GM13976 (cell line): ENCODE data around the gene CKMT2.
A peak's percentile ranks its signal among the peaks of the same experiment; 100 is the strongest.
"Not testable (repeated sequence)": the region's sequence is repeated elsewhere in the genome, so short reads cannot be mapped to it uniquely, and the experiment has no call there.

Source experiments
- DNase-seq: peaks from one replicate; pipeline ENCODE4 v3.0.0; 2012; ENCODE audit warnings: low spot score
- CTCF ChIP-seq: IDR thresholded peaks from 2 replicates; pipeline ENCODE4 v1.5.1; 2012; ENCODE audit warnings: borderline replicate concordance, mild to moderate bottlenecking; ENCODE audit not compliant: insufficient read depth; ENCODE audit errors: extremely low read depth, missing control alignments, control extremely low read depth
- in situ Hi-C: fragments of 300-500 bp; cut with MboI; formaldehyde crosslinking; loops from one replicate; pipeline ENCODE4 v1.12.0; 2022; ENCODE audit warnings: low sequenced_read_pairs, mixed read lengths, inconsistent platforms; ENCODE audit not compliant: unreplicated experiment

Gene CKMT2

DNA sequence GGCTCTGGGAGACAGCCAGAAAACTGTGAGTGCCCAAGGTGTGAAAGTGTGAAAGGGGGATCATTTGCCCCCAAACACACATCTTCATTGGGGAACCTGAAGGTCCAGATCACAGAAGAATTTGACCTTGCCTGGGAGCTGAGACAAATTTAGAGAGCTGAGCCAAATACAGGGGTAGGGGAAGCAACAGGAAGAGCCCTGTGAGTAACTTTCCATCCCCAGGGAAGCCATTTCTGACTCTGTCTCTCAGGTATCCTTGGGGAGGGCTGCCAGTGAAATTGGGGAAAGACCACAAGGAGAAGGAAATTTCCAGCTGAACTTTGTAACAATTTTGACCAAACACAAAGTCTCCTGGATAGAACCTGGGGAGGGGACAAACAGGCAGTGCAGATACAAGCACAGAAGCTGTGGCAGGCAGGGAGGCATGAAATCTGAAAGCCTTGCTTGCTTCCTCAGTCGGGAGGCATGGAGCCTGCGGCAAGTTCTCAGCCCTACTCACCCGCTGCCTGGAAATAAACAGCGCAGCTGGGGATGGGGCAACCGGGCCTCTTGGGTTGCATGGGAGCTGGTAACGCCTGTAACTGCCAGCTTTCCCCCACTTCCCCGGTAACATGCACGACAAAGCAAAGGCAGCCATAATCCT lies 36.8 kb downstream of the CKMT2 start:
- in situ Hi-C loops: no loop called here
- DNase-seq: no peak
- TF ChIP-seq CTCF: no peak

- DNase-seq, in situ Hi-C loops: not testable (repeated sequence)
These were observed 37.4 kb downstream of the CKMT2 start for GRCh38 chr5:81270394-81271027.

- TF ChIP-seq CTCF: no peak
- in situ Hi-C loops: no loop called here
- no peak for DNase-seq
These were observed 50.9 kb downstream of the CKMT2 start for GRCh38 chr5:81283976-81284375.

DNA sequence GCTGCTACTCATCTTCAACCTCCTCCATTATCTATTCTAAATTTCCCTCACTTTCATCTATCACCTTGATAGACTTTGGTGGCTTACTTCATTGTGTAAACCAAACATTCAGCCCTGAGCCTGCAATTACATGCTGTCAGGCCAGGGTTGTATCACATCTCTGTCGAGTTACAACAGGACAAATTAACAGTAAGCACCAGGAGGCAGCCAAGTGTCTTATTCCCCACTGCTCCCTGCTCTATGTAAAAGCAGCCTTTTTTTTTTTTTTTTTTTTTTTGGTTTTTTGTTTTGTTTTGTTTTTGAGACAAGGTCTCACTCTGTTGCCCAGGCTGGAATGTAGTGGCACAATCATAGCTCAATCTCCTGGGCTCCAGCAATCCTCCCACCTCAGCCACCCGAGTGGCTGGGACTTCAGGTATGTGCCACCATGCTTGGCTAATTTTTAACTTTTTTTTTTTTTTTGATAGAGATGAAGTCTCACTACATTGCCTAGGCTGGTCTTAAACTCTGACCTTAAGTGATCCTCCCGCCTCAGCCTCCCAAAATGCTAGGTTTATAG lies 53.0 kb downstream of the CKMT2 start:
- DNase-seq: no peak
- in situ Hi-C loops: no loop called here
- no peak for TF ChIP-seq CTCF

DNA sequence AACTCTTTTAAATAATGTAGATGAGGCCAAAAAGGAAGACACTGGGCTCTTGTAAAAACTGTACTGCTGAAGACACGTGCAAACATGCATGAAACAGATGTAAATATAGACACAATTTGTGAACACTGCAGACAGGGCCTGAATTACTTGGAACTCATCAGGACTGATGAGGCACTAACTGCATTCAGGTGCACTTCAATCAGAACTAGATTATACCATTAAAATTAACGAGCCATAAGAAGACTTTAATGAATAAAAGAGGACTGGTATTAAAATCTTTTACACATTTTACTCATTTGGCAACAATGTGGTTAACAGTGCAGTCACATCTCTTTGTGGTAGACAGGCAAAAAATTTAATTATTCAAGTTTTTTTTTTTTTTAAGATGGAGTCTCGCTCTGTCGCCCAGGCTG lies 54.9 kb downstream of the CKMT2 start:
- in situ Hi-C loops: no loop called here
- no peak for TF ChIP-seq CTCF
- peak; percentile 22 for DNase-seq

GRCh38 chr5:81290146-81290545 lies 57.0 kb downstream of the CKMT2 start:
- TF ChIP-seq CTCF: no peak
- no peak for DNase-seq
- in situ Hi-C loops: no loop called here

- no peak for TF ChIP-seq CTCF
- in situ Hi-C loops: no loop called here
- no peak for DNase-seq
These were observed 59.0 kb downstream of the CKMT2 start for GRCh38 chr5:81292130-81292529.

GRCh38 chr5:81294021-81294420 lies 60.9 kb downstream of the CKMT2 start:
- in situ Hi-C loops, DNase-seq: not testable (repeated sequence)
